T-helper 2 cell (primary cell): ENCODE measurements around the gene ELAVL3.

Experiments
- DNase-seq, 5 experiments: peaks; one replicate each; pipeline versions ENCODE4 v3.0.0 to v3.0.0-alpha.2; 2012 to 2022
- total RNA-seq, 2 donors: gene quantifications; one replicate each; lab custom pipeline; 2026; lab: John Stamatoyannopoulos, UW

ELAVL3 gene
- total RNA-seq = 0 to 0.07 reads per million in 2 donors

DNA sequence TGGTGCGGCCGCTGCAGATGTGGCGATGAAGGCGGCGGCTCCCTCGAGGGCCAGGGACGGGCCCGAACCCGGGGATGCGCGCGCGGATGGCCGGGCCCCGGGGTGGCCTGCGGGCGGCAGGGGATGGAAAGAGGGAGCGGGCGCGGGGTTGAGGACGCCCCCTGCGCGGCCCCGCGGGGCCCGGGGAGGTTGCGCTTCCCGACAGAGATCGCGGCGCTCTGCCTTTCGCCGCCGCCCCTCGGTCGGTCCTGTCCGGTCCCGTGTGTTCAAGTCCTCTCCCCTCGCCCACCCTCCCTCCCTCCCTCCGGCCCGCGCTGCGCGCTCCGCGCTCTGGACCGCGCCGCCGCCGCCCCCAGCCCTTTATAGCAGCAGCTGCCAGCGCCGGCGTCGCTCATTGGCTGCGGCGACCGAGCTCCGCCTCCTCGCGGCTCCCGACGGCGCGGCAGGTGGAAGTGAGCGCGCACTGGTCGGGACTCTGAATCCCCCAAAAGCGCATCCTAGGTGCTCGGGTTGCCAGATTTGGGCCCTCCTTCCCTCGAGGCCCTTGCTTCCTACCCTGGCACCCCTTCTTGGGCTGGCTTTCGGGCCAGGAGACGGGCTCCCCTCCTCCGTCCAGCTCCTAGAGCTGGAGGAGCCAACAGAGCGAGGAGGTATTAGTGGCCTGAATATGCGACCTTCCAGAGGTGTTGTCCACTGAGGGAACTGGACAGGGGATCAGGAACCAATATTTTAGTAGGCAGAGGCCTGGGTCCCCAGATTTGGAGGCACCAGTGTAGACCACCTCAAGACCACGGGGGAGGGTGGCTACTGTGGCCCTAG lies at the start of gene ELAVL3:
TSS of gene ELAVL3 (minus strand) at position 332 of the 819 bp plus-strand sequence. CDS start 438 bp downstream, outside the sequence.
- DNase-seq = no peak

DNA sequence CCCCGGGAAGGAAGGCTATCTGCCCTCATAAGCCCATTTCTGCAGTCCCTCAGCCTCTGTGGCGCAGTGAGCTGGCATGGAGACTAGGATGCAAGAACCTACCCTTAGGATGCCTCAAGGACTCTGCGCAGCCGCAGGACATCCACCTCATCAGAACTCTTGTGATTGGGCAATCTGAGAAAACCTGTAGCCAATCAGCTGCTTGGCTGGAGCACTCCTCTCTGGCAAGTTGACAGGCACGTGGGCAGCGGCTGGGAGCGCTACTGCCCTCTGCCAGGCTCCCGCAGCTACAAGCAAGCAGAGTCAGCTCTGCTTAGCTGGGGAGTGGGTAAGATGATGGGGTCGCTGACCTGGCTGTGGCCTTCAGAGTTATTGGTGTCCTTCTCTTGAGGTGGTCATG lies 49.6 kb upstream of the ELAVL3 start:
- DNase-seq = peak in 2 of 5 experiments; percentile 9 to 68

DNA sequence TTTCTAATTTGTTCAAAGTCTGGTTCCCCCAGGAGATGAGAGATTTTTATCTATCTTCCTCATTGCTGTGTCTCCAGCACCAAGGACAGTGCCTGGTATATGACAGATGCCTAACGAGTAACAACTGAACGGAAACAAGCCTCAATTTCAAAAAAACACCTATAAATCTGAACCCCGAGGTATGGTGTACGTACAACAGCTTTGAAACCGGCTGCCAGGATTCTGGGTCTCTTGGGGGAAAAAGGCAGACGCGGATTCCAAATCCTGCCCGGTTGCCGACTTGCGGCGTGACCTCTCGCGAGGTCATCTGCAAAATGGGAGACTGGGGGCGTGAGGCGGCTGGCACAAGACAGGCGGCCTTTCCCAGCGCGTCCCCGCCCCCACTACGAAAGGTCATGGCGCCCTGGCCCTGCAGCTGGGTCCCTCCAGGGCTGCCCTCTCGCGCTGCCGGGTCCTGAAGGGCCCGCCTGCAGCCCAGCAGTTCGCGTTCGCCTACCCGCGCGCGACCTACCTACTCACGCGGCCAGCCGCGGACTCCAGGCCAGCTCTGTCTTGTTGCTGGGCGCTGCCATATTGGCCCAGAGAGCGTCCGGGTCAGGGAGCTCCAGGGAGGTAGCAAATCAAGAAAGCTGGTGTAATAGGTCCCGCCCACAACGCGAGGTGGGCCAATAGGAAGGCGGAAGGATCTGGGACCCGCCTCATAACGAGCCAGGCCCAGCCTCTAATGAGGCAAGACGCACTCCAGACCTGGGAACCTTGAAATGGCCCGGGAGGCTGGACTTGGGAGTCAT lies 47.9 kb upstream of the ELAVL3 start, which contains the start of gene ECSIT:
TSS of gene ECSIT (minus strand) at position 584 of the 791 bp plus-strand sequence. CDS start 9,964 bp downstream, outside the sequence.
- DNase-seq = peak; percentile 72 to 97 (median 86)

DNA sequence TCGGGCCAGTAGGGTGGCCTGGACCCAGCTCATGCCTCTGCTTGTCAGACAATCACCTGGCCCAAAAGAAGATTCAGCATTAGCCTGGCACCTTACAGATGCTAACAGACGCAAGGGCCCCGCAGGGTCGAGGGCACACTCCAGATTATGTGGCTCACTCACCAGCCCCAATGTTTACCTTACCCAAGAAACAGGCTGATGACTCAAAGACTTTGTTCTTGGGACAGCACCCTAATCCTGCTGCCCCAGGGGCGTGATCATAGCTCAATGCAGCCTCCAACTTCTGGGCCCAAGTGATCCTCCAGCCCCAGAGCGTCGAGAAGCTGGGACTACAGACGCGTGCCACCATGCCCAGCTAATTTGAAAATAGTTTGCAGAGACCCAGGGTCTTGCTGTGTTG lies 38.3 kb upstream of the ELAVL3 start:
- no peak for DNase-seq

DNA sequence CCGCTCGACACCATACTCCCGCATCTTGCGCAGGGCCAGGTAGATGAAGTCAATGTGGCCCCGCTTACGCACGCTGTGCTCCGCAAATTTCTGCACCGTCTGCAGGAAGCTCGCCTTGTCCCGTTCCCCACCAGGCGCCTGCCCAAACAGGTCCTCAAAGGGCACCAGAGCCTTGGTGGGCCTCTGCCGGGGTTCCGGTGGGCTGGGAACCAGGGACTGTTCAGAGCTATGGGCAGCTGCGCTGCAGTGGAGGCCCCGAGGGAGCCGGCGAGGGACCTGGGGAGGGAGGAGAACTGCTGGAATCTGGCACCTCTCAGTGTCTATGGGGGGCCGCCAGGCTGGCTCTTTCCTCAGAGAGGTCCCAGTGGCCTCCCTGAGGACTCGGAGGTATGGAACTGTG lies 33.1 kb upstream of the ELAVL3 start:
- DNase-seq = no peak

DNA sequence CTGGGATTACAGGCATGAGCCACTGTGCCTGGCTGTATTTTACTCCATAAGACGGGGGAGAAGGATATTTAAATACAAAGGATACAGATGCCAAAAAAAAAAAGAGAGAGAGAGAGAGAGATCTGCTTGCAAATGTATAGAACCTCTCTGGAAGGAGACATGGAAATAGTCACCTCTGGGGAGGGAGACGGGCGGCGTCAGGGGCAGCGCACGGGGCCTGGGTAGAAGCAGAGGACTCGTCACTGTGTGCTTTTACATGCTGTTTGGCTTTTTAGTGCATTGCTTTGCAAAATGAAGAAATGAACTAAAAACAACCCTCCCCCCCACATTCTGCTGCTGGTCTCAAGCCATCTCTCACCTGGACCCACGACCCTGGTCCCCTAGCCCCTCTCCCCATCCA lies 29.6 kb upstream of the ELAVL3 start:
- DNase-seq = no peak

DNA sequence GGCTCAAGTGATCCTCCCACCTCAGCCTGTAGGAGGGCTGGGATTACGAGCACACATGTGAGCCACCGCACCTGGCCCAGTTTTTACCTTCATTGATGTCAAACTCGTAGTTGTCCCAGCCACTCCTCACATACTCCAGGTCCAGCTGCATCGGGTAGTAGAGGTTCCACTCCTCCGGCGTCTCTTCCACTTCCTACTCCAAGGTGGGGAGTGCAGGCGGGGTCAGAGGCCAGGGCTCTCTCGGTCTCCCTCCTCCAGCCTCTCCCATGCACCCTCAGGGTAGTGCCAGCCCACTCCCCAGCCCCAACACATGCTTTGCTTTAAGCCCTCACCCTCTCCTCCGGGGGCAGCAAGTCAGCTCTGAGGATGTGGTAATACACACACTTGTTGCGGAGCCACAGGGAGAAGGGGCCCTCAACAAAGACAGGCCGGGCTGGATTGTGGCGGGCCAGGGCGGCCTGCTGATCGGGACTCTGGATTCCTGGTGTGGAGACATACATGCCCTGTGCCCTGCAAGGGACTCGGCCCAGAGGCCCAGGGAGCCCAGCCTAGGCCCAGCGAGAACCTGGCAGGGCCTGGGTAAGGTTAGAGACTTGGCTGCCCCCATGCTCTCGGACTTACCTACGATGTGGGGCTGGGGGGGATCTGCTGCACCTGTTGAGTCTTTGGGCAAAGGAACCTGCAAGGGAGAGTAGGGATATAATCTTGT lies 26.7 kb upstream of the ELAVL3 start:
- DNase-seq = no peak

DNA sequence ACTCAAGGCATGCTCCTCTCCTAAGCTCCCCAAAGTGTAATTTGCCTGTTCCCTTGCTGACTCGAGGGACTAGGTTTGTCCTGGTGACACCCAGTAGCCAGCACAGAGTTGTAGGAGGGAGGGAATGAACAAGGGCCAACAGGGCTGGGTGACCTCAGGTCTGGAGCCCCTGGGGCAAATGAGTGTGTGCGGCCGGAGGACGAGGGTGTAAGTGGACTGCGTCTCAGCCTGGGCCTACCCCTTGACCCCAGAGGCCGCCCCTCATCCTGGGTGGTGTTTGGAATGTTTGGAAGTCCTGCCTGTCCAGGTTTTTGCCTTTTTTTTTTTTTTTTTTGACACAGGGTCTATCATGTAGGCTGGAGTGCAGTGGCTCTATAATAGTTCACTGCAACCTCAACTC lies 26.1 kb upstream of the ELAVL3 start:
- no peak for DNase-seq

DNA sequence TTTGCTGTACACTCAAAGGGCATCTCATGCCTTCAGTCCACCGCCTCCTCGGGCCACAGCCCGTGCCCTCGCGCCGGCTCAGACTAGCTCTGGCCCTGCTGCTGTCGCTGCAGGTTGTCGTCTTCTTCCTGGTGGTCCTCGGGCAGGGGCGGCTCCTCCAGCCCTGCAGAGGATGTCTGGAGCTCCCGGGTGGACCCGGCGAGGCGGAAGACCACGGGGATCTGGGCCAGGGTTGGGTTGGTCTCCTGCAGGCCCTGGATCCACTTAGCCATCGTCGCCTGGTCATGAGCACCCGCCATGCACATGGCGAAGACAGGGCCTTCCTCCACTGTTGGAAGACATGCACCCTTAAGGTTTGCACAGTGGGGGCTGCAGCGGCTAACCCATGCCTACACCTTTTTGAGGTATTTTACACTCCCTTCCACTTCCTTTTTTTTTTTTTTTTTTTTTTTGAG lies 25.3 kb upstream of the ELAVL3 start:
- no peak for DNase-seq

DNA sequence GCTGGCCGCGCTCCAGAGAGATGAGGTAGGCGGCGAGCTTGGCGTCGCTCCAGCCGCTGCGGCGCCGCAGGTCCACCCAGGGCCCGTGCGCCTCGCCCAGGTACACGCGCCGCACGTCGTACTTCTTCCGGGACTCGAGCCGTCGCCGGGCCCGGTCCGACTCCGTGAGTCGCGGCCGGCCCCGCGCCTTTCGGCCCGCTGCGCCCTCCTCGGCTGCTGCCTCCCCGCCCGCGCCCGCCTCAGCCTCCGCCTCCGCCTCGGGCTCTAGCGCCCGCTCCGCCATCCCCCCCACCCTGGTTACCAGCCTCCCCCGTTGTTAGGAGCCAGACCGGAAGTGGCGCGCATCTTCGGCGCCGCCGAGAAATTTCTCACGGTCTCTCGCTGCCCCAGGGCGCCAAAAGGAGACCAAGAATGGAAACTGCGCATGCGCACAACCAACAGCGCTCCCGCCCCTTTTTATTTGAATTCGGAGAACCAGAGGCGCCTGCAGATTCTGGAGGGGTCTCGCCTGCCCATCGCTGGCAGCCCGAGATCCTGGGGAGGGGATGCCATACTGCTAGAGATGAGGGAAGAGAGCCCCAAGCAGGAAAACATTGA lies 24.8 kb upstream of the ELAVL3 start, which contains the start of gene ZNF653:
TSS of gene ZNF653 (minus strand) at position 336 of the 597 bp plus-strand sequence. CDS start at position 283, 53 bp downstream.
- peak; percentile 84 to 97 (median 91) for DNase-seq

DNA sequence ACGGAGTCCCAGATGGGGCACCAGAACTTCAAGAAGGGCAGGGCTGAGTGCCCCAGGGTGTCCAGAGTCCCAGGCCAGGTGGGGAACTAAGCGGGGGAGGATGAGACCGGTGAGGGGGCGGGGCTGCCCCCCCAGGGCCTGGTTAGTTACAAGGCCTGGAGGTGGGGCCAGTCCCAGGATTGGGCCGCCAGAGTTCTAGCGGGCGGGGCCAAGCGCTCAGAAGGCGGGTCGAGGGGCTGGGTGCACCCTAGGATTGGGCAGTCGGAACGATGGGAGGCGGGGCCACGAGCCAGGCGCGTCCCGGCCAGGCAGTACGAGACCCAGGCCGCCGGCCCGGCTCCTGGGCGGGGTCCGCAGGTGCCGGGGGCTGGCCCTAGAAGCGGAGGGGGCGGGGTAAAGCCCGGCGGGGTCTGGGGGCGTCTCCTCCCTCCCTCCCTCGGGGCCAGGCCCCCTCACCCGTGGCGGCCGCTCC lies 24.2 kb upstream of the ELAVL3 start:
- DNase-seq = peak; percentile 93 to 97 (median 95)

DNA sequence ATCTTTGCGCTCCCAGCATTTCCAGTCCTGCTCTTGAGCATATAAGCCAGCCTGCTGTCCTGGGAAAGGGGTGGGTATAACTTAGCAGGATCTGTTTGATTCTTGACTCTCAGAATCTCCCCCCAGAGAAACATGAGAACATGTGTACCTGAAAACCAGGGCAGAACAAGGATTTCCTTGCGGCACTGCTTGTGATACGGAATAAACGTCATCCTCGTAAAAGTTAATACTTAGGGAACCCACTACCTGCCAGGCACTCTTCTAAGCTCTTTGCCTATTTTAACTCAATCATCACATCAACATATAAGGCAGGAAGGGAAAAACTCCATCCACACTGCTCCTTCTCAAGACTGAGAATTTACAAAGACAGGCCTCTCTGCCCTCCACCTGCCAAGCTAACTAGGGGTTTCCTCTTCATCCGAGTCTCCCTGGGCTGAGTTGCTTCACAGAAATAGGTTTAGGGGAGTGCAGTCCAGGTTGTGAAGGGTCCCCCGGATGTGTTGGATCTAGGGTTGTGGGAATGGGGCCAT lies 23.7 kb upstream of the ELAVL3 start:
- DNase-seq = no peak

DNA sequence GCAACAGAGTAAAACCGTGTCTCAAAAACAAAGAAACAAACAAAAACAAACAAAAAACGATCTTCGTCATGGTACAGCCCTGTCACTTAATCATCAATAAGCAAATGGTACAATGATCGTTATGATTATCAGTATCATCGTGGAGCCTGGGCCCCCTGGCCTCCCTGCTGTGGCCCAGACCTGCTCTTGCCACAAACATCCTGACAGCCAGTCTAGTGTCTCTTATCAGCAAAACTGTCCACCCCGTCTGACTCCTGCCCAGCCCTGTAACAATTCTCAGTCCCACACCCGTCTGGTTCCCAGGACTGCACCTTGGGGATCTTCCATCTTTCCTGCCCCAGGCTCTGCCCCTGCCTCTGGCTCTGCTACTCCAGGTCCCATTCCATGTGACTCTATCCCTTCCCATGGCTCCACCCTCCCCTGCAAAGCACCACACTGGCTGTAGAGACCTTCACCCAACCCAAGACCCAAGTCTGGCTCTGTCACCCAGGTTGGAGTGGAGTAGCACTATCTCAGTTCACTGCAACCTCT lies 19.1 kb upstream of the ELAVL3 start:
- no peak for DNase-seq

DNA sequence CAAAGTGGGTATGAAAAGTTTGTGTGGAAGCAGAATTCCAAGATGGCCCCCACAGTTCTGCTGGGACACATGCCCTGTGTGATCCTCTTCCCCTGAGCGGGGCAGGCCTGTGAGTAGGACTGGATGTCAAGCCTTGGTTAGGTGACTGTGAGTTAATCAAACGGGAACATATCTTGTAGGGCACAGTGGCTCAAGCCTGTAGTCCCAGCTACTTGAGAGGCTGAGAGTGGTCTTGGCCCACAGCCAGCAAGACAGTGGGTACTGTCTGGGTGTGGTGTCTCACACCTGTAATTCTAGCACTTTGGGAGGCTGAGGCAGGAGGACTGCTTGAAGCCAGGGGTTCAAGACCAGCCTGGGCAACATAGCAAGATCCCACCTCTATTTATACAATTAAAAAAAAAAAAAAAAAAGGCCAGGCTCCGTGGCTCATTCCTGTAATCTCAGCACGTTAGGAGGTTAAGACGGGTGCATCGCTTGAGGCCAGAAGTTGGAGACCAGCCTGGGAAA lies 18.4 kb upstream of the ELAVL3 start:
- no peak for DNase-seq

DNA sequence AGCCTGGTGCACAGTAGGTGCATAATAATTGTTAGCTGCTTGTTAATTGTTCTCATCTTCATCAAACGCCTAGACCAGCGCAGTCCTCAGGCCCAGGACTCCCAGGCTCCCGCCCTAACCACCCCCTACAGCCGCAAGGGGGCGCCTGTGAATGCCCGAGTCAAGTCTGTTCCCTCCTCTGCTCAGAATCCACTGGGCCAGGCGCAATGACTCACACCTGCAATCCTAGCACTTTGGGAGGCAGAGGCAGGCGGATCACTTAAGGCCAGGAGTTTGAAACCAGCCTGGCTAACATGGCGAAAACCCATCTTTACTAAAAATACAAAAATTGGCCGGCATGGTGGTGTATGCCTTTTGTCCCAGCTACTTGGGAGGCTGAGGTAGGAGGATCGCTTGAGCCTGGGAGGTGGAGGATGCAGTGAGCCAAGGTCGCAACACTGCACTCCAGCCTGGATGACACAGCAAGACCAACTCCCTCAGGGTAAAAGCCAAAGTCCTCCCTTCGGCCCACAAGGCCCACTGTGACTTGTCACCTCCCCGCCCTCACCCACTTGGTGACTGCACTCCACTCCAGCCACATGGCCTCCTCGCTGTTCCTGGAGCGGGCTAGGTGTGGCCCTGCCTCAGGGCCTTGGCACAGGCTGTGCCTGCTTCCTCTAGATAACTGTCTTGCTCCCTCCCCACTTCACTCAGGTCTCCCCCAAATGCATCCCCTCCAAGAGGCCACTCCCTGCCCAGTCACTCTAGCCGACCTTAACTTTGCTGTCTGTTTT lies 15.7 kb upstream of the ELAVL3 start:
- DNase-seq = peak; percentile 19 to 57 (median 44)

DNA sequence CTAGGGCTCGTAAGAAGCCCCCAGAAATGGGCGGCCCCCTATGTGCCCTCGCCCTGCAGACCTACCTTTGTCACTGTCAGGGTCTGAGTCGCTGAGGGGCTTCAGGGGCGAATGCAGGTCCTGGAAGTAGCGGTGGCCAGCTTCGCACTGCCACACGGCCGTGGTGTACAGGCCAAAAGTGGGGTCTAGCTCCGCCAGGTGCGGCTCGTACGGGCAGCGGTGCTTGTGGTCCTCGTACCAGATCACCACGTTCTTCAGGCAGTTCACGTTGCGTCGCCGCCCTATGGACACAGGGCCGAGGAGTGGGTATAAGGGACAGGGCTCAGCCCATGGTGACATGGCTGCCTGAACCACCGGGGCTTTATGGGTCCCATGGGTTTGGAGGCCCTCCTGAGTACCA lies 15.0 kb upstream of the ELAVL3 start:
- DNase-seq = no peak

DNA sequence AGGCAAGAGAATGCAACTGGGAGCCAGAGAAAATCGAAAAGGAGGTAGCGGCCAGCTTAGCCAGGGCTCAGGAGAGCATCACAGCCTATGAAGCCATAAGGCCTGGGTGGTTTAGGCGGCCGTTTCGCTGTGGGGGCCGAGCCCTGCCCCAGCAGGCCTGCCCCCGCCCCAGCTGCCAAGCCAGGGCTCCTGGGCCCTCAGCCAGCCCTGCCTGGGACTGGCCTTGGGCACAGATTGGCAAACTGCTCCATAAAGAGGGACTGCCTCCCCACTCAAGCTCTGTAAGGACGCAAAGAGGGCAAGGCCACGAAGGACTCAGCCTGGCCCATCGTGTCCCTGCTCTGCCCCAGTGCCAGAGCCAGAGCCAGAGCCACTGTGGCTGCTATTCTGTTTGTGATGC lies 14.6 kb upstream of the ELAVL3 start:
- no peak for DNase-seq

DNA sequence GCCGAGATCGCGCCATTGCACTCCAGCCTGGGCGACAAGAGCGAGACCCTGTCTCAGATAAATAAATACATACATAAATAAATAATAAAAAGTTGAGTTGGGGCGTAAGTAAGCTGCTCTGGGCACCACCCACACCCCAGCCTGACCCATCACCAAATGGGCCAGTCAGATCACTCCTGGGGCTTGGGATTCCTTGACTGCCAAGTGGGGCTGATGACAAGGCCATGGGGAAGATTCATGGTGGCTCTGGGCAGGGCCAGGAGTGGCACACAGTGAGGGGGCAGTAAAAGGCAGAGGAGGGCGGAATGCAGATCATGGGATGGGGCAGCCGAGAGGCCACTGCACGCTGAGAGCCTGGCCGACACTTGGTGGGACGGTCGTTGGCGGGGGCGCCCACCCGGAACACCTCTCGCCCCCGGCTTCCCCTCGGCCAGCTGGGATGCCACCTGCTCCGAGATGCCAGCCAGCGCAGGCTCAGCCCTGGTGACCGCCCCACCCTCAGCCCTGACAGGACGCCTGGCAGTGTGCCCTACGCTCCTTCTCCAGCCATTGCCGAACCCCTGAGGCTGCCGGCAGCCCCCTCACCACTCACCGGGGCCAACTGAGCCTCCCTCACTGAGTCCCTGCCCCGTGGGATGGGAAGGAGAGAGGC lies 13.9 kb upstream of the ELAVL3 start:
- no peak for DNase-seq

DNA sequence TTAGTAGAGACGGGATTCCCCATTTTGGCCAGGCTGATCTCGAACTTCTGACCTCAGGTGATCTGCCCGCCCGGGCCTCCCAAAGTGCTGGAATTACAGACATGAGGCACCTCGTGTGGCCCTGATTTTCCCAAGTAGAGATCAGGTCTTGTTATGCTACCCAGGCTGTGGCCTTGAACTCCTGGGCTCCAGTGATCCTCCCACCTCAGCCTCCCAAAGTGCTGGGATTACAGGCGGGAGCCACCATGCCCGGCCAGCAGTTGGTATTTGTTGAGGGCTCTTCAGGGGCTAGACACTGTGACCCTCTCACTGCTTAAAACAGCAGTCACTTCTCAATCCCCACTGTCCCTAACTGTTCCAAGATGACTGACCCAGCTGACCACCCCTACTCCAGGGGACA lies 8.5 kb upstream of the ELAVL3 start:
- DNase-seq = no peak
